ENCODE measurements around the gene TENM3.
"Not testable (repeated sequence)": the region's sequence is repeated elsewhere in the genome, so short reads cannot be mapped to it uniquely, and the experiment has no call there.

Gene TENM3

DNA sequence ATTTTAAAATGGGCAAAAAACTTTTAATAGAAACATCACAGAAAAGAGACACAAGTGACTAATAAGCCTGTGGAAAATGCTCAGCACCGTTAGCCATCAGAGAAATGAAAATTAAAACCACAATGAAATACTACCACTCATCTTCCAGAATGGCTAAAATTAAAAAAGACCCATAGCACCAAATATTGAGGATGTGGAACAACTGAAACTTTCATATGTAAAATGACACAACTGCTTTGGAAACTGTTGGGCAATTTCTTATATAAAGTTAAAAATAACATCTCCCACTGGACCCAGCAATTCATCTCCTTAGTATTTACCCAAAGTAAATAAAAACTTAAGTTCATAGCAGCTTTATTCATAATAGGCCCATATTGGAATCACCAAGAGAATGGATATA, 94.2 kb downstream of the TENM3 start:
- no peak for DNase-seq (ENCODE audit: low read depth, low spot score)

DNA sequence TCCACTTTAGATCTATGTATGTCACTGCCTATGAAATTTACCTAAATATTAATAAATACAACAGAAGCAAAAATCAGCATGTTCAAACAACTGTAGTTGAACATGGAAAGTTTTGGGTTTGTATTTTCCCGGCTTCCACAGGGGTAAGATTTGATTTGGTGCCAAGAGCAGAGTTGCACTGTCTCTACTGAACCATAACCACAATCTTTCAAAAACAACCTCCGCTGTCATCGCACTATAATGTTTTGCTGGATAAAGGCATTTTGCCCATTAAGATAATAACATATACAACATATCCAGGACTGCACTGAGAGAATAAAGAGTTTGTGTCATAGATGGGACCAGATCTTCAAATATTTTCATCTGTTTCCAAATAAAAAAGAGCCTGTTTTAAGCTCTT, 94.9 kb downstream of the TENM3 start:
- peak; percentile 19 for DNase-seq (ENCODE audit: low read depth, low spot score)

DNA sequence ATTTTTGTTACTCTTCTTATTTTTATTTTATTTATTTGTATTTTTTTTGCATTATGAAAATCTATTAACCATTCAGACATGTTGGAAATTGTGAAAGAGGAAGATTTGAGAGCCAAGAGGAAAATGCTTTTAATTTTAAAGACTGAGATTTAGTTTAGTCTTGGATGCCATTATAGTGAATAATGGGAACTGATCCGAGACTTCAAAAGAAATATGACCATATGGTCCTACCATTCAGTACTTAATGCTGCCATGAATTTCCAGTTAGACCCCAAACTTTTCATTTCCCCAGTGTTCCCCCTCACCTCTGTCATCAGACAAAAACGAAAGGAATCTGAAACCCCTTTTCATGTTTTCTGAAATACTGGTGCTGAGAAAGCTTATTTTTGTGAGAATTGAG, 95.5 kb downstream of the TENM3 start:
- peak; percentile 17 for DNase-seq (ENCODE audit: low read depth, low spot score)

DNA sequence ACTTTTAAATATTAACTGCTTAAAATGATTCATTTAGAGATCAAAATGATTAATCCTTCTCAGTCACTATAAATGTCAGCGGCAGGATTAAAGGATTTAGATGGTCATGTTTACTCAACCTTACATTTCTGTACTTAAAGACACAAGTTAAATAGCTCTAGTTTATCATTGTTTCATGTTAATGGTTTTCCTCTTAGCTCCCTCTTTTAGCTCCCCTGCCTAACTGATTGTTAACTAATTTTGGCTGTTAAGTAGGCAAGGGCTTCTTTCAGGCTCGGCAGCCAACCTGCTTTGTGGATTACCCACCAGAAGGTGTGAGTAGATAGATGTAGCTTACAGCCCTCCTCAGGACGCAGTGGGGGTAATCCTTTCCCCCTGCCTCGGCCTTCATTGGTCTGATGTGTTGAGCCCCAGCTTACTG, 96.0 kb downstream of the TENM3 start:
- DNase-seq (ENCODE audit: low read depth, low spot score), result peak; percentile 12

DNA sequence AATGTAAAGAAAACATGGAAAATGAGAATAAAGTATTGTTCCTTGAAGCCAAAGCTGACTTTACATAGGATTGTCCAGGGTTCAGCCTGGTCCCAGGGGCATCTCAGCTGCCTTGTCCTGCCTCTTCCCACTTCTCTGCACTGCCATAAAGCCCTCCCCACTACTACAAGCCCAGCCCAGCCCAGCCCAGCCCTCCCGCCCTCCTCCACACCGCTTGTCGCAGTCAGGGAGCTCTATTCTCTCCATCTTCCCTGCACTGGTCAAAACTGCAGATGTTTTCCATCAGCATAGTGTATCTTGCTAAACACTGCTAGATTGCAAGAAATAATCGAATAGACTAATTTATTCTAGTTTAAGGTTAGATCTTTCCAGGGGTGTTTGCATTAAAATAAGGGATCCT, 100.3 kb downstream of the TENM3 start:
- no peak for DNase-seq (ENCODE audit: low read depth, low spot score)

DNA sequence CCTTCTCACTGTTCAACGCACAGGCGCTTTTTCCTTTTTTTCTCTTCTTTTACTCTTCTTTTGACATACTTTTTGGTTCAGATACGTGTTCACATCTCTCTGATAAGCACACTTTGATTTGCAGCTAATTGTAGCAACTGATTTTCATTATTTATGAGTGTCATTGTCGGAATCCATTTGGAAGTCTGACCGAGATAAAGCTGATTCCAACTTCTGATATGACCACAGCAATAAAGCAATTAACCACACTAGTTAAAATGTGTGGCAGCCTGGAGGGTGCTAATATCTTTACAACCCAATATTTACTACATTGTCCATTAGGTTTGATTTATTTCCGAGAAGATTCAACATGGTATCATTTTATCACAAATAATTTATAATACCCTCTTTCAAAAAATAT, 101.8 kb downstream of the TENM3 start:
- DNase-seq (ENCODE audit: low read depth, low spot score), result no peak

DNA sequence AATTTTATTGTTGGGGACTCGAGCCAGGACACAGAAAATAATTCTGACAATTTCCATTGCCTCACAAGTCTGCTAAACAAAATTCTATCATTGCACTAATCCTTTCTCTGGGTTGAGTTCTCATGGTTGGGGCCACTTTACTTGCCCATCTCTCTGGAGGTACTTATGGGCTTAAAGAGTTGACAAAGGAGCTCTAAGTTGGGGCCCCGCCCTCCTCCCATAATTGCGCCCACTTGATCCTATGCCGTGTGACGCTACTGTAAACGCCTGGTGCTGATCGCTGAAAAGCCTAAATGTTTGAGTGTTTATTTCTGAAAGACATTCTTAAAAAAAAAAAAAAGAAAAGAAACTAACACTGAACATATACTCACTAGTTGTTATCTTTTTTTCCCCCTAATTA, 103.0 kb downstream of the TENM3 start:
- no peak for DNase-seq (ENCODE audit: low read depth, low spot score)

DNA sequence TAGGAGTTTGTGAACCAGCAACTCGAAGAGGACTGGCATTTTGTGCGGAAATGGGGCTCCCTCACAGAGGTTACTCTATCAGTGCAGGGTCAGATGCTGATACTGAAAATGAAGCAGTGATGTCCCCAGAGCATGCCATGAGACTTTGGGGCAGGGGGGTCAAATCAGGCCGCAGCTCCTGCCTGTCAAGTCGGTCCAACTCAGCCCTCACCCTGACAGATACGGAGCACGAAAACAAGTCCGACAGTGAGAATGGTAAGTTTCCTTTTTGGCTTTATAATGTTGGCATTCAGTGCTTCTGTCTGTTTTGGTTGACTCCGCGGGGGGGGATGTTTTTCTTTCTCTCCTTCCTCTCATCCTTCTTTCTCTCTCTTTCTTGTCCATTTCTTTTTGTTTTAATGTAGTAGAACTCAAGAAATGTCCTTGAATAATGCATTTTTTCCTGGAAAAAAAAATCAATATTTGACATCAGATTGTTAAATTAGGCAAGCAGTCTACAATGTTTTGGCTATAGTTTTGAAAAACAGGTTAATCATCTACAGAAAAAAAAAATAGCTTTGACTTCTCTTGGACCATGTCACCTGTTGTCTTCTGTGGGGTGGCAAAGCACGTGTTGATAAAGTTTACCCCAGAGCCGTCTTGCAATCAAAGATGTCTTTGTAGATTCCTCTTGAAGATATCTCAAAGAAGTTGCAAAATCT, 103.6 kb downstream of the TENM3 start:
- no peak for DNase-seq (ENCODE audit: low read depth, low spot score)

DNA sequence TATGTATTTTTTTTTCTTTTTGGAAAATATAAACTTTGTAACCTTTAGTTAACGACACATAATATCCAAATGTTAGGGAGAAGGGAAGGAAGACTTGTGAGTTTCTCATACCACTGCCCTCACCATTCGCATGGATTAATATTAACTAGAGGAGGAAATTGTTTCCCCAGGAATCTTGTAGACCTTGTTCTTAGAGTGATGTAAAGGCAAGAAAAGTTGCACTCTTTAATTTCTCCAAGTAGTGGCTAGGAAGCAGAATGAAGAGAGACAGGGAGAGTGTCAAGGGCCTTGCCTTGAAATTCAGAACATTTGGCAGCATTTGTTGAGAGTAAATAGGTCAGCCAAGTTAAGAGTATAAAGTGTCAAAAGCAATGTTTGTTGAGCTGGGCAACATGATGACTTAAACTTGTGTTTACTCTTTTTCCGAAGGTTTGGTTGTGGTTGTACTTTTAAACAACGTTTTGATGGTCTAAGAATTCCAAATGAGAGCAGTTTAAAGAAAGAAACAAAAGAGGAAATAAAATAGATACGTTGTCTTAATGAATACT, 105.7 kb downstream of the TENM3 start:
- DNase-seq (ENCODE audit: low read depth, low spot score), result no peak

DNA sequence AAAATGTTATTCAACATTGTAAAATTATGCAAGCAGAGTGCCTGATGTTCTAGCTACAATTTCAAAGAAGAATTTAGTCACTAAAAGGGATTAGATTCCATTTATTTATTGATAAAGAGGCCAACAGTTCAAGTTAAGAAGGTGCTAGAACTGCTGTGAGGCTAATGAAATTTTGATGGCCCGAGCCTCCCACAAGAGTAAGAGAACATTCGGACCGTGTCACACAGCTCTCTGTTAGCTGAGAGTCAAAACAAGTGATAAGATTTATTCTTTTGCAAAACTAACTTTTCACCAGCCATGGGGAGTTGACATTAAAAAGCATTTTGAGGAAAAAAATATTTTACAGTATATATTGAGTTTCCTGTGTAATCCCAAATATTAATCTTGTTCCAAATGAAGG, 106.8 kb downstream of the TENM3 start:
- DNase-seq (ENCODE audit: low read depth, low spot score), result no peak

DNA sequence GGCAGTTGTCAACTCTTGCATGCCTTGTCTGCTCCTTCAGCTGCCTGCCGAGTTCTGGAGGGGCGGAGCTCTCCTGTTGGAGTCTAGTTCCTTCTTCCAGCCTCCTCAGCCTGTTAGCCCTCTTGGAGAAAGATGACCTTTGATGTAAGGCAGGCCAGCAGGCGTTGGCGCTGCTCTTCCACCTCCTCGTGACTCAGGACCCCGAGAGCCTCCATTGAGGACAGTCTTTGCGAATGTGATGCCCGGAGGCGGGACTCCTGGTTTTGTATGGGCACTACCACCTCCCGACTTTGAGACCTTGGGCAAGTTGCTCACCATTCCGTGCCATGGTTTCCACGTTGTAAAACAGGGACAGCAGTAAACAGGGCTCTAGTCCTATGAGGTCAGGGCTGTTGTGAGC, 108.3 kb downstream of the TENM3 start:
- DNase-seq (ENCODE audit: low read depth, low spot score), result no peak

DNA sequence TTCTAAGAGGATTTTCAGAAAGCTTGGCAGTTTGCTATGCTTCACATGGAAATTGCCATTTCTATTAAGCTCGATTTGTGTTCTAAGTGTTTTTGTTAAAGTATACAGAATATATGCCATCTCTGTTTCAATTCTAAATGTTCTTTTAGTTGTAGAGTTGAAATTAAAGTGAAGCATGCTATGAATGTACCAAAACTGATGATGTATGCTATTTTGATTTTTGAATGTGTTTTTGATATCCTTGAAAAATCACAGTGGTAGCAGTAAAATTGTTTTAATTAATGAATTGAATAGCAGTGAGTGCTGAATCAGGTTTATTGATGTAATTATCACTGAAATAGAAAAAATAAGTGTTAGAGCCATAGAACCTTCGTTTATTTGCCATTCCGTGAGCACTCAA, 110.9 kb downstream of the TENM3 start:
- DNase-seq (ENCODE audit: low read depth, low spot score), result no peak

DNA sequence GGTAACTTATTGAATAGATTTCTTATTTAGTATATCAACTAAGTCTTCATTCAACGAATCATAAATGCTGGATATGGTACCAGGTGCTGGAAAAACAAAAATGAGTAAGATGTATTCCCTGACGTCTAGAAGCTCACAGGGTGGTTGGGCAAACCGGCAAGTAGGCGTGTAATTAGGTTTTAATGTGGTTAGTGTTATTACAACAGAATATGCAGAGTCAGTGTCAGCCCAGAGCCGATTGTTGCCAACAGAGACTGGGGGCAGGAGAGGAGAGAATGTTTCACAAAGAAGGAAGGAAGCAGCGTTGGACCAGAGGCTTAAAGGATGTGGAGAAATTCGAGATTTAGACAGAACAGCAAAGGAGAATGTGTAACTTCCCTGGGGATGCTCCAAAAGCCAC, 111.7 kb downstream of the TENM3 start:
- peak; percentile 59 for DNase-seq (ENCODE audit: low read depth, low spot score)

DNA sequence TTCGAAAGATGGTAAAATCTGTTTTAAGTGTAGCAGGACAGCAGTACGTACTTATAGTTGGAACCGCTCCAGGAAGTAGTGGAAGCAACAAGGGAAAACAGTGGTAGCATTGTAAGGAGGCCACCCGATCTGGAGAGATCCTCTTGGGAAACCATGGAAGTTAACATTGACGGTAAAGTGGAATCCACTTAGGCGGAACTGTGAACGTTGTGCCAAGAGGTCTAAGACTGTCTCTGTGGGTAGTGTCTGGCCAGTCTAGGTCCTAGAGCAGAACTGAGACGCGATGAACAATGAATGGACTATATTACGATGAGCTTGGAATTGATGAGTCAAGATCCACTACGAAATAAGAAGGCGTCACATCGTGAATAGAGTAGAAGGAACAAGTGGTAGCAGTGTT, 124.0 kb downstream of the TENM3 start:
- no peak for DNase-seq (ENCODE audit: low read depth, low spot score)

DNA sequence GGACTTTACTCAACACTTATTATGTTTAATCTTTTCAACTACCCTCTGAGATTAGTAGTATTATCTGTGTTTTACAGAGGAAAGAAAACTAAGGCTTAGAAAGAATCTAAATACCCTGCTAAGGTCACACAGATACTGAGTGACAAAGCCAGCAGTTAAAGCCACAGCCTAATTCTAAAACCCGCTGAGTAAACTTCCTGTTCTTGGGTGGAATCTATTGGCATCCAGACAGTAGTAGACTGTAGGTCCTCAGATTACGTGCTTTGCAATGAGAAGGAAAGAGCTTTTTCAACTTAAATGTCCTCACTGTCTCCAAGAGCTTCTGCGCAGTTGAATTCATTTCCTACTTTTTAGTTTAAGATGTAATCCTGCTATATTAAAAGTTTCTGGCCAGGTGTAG, 126.0 kb downstream of the TENM3 start:
- DNase-seq (ENCODE audit: low read depth, low spot score), result peak; percentile 42

DNA sequence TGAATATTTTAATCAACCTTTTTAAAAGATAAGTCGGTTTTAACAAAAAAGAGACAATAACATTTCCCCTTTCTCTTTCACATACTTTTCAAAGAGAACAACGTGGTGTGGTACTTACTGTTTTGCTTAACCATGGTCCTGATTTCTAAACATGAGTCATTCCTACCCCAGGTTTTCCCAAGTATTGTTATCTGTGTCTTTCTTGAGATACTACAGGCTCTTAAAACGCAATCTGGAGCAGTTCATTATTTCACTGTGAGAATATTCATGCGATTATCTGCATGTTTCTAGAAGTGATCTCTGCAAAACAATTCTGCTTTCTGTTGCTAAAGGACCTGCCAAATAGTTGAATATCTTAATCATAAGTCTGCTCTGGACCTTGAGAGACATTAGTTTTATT, 127.3 kb downstream of the TENM3 start:
- peak; percentile 26 for DNase-seq (ENCODE audit: low read depth, low spot score)

DNA sequence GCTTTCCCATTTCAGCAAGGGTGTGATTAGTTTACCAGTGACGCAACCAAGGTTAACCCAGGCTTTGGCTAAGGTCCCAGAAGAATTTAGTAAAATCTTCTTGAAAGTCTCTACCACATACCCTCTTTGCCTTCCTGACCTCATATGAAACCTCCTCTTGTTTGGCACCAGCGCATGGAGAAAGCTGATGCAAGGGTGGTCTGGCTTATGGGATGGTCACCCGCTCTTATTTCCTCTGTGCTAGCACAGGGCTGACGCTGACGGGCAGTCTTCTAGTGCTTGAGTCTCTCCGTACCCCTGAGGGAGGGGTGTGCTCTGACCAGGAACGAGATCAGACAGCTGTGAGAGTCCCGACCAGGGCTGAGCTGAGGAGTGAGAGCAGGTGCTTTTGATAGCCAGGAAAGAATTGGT, 137.6 kb downstream of the TENM3 start:
- no peak for DNase-seq (ENCODE audit: low read depth, low spot score)

DNA sequence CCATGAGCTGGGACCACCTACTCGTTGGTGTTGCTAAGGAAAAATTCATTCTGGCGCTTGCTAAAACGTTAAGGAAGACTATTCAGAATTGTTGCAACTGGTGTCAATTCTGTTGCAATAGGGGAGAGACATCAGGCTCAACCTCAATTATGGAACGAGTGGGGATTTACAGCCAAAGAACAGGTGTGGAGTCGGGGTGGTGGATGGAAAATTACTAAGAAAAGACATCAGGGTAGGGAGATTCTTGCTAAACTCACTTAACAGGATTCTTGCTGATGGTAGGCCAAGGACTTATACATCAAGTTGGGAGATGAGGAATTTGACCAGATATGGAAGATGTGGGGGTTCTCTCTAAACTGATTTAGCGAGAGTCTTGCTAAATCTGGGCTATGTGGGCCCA, 139.7 kb downstream of the TENM3 start:
- no peak for DNase-seq (ENCODE audit: low read depth, low spot score)

DNA sequence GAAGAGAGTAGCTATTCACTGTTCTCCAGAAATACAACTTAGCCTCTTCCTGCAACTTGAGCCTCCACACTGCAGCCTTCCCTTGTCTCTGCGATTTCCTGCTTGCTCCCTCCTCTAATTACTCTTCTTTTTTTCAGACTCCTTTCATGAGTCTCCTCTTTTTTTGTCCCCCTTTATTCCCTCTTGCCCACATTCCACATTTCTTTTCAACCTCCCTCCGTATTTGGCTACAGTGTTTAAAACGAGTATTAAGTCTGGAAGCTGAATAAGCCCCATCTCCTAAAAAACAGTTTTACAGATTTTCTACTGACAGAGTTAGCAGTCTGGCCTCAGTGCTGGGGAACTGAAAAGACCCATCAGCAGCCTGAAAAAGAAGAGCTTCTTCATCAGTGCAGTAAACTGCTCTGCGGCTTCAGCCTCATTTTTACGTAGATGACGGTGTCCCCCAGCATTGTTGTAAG, 141.5 kb downstream of the TENM3 start:
- peak; percentile 41 for DNase-seq (ENCODE audit: low read depth, low spot score)

DNA sequence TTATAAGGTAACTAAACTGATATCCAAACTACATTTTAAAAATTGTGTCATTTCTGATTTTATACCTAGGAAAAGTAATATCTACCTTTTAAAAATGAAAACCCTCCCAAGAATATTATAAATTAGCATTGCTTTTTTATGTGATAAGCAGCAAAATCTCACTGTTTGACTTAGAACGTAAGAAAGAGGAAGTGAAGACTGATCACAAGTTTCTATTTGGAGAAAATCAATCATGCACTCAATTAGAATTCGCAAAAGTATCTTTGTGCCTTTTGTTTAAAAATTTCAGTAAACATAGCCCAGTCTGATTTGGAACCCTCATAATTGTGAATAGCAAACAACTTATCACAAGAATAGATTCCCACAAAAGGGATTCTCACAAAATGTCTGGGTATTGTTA, 142.7 kb downstream of the TENM3 start:
- DNase-seq (ENCODE audit: low read depth, low spot score), result no peak

DNA sequence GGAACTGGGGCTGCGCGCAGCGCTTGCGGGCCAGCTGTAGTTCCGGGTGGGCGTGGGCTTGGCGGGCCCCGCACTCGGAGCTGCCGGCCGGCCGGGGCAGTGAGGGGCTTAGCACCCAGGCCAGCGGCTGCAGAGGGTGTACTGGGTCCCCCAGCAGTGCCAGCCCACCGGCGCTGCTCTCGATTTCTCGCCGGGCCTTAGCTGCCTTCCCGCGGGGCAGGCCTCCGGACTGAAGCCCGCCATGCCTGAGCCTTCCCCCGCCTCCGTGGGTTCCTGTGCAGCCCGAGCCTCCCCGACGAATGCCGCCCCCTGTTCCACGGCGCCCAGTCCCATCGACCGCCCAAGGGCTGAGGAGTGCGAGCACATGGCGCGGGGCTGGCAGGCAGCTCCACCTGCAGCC, 143.4 kb downstream of the TENM3 start:
- not testable (repeated sequence) for DNase-seq (ENCODE audit: low read depth, low spot score)

DNA sequence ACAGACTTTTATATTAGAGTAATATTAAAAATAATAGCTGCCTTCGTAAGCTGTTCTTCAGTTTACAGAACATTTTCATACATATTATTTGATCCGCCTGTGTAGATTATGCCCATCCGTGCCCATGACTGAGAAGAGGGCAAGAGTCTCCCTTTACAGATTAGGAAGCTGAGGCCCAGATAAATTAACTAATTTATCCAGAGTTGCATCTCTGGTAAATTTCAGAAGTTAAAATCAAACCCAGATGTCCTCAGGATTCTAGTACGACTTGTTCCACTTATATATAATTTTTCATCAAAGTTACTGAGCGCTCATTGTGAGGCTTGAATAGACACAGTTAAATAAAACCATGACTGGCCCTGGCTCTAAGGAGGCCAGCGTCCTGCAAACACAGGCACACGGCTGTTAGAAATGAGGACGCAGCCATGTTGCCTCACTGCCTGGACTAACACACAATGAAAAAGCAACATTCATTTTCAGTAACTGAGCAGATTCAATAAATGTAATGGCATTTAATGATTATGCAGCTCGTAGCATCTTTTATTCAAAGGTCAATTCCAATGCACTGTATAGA, 148.0 kb downstream of the TENM3 start:
- no peak for DNase-seq (ENCODE audit: low read depth, low spot score)

DNA sequence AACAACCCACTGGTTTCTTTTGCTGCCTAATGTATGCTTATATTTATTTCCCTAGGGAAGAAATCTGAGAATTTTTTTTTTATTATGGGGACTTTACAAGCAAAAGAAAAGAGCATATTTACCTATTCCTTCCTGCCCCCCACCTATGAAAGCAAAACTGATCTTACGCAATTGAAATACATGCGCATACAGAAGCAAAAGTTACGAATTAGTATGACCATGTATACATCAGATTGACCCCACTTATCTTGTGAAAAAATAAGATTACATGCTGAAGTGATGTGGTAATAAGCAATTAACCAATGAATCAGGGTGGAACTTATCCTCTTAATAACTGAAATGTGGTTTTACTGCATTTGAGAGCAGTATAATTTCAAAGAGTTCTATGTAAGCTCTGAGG, 151.0 kb downstream of the TENM3 start:
- DNase-seq (ENCODE audit: low read depth, low spot score), result no peak
